Measurements from ENCODE around the gene PGAP2.
A peak's percentile ranks its signal among the peaks of the same experiment; 100 is the strongest.

The PGAP2 gene

GRCh38 chr11:3843326-3843725, 35.0 kb downstream of the PGAP2 start:
- no peak overlapping the region for H3K4me2 ChIP-seq (ENCODE audit: low read length)
- H3K27ac ChIP-seq = no peak overlapping the region
- H3K9ac ChIP-seq = no peak overlapping the region
- no peaks in the 10 kb centered on the region for H3K36me3 ChIP-seq (ENCODE audit: control insufficient read depth, insufficient read depth, low read length)
- no peaks in the 10 kb centered on the region for H3K79me2 ChIP-seq
- H3K9me3 ChIP-seq (ENCODE audit: control insufficient read depth, low read length) = no peaks in the 10 kb centered on the region
- H3K4me3 ChIP-seq (ENCODE audit: low read depth, low read length) = no peak overlapping the region
- H2AFZ ChIP-seq = no peak overlapping the region
- H3K27me3 ChIP-seq (ENCODE audit: control insufficient read depth, insufficient read depth, low read length) = no peaks in the 10 kb centered on the region
- no peak for TF ChIP-seq CTCF (IDR thresholded peaks at IDR 0.05)
- H3K4me1 ChIP-seq = peaks cover 3% of the 10 kb centered on the region

GRCh38 chr11:3845246-3845645, 36.9 kb downstream of the PGAP2 start:
- Histone ChIP-seq H3K4me2 (ENCODE audit: low read length) (no peak overlapping the region), H3K4me1 (peaks cover 3% of the 10 kb centered on the region), H3K36me3 (ENCODE audit: control insufficient read depth, insufficient read depth, low read length) (no peaks in the 10 kb centered on the region), H3K27ac (no peak overlapping the region), H3K4me3 (ENCODE audit: low read depth, low read length) (no peak overlapping the region), H3K9ac (no peak overlapping the region), H3K9me3 (ENCODE audit: control insufficient read depth, low read length) (no peaks in the 10 kb centered on the region), H2AFZ (no peak overlapping the region), H3K79me2 (no peaks in the 10 kb centered on the region), H3K27me3 (ENCODE audit: control insufficient read depth, insufficient read depth, low read length) (no peaks in the 10 kb centered on the region)
- TF ChIP-seq CTCF (IDR thresholded peaks at IDR 0.05) = no peak

- Histone ChIP-seq H3K4me2 (ENCODE audit: low read length) (no peak overlapping the region), H2AFZ (no peak overlapping the region), H3K9ac (no peak overlapping the region), H3K4me3 (ENCODE audit: low read depth, low read length) (no peak overlapping the region), H3K27me3 (ENCODE audit: control insufficient read depth, insufficient read depth, low read length) (no peaks in the 10 kb centered on the region), H3K27ac (no peak overlapping the region), H3K36me3 (ENCODE audit: control insufficient read depth, insufficient read depth, low read length) (no peaks in the 10 kb centered on the region), H3K79me2 (no peaks in the 10 kb centered on the region), H3K4me1 (peaks cover 3% of the 10 kb centered on the region), H3K9me3 (ENCODE audit: control insufficient read depth, low read length) (no peaks in the 10 kb centered on the region)
- no peak for TF ChIP-seq CTCF (IDR thresholded peaks at IDR 0.05)
Observed at GRCh38 chr11:3845670-3846069, 37.3 kb downstream of the PGAP2 start.

GRCh38 chr11:3849297-3849874, 41.0 kb downstream of the PGAP2 start:
- TF ChIP-seq CTCF (IDR thresholded peaks at IDR 0.05) = peak; percentile 50
- no peaks in the 10 kb centered on the region for H3K9me3 ChIP-seq (ENCODE audit: control insufficient read depth, low read length)
- no peak overlapping the region for H3K4me3 ChIP-seq (ENCODE audit: low read depth, low read length)
- no peak overlapping the region for H3K27ac ChIP-seq
- no peaks in the 10 kb centered on the region for H3K36me3 ChIP-seq (ENCODE audit: control insufficient read depth, insufficient read depth, low read length)
- H3K27me3 ChIP-seq (ENCODE audit: control insufficient read depth, insufficient read depth, low read length) = no peaks in the 10 kb centered on the region
- no peaks in the 10 kb centered on the region for H3K79me2 ChIP-seq
- peaks cover 8% of the 10 kb centered on the region for H3K4me1 ChIP-seq
- no peak overlapping the region for H3K4me2 ChIP-seq (ENCODE audit: low read length)
- H3K9ac ChIP-seq = no peak overlapping the region
- no peak overlapping the region for H2AFZ ChIP-seq

GRCh38 chr11:3853545-3853842, 45.1 kb downstream of the PGAP2 start:
- TF ChIP-seq CTCF (IDR thresholded peaks at IDR 0.05) = no peak

More at GRCh38 chr11:3853545-3853842, 45.1 kb downstream of the PGAP2 start:
- Histone ChIP-seq H3K27ac (peak overlapping the region; percentile 97), H3K9me3 (ENCODE audit: control insufficient read depth, low read length) (no peaks in the 10 kb centered on the region), H3K4me3 (ENCODE audit: low read depth, low read length) (no peak overlapping the region), H3K27me3 (ENCODE audit: control insufficient read depth, insufficient read depth, low read length) (no peaks in the 10 kb centered on the region), H3K9ac (no peak overlapping the region), H3K79me2 (peaks cover 14% of the 10 kb centered on the region), H2AFZ (peak overlapping the region; percentile 98), H3K36me3 (ENCODE audit: control insufficient read depth, insufficient read depth, low read length) (no peaks in the 10 kb centered on the region), H3K4me2 (ENCODE audit: low read length) (no peak overlapping the region), H3K4me1 (peaks cover 11% of the 10 kb centered on the region)
